K562 (cell line): ENCODE data around the gene AHCYL2. TPM values are rescaled to one million over a fixed set of nuclear protein-coding genes. Genes with fewer than 3 reads are reported as not detected.

ENCODE experiments used
- CBFA2T3 ChIP-seq: fragments of 450-650 bp; IDR thresholded peaks from 2 replicates; pipeline ENCODE4 v1.6.1; 2017
- CREB1 ChIP-seq, 2 experiments: sonication (generic) in 1 of 2; formaldehyde crosslinking in 1 of 2; IDR thresholded peaks; 2 replicates each; pipeline versions ENCODE4 v1.6.1 to v1.8.0; 2012 to 2022; ENCODE audit warnings: inconsistent platforms in 1 of 2, mild to moderate bottlenecking in 1 of 2, missing genetic modification reagents in 1 of 2, moderate library complexity in 1 of 2
- FOS ChIP-seq: IDR thresholded peaks from 3 replicates; pipeline ENCODE4 v1.6.1; 2011; ENCODE audit not compliant: insufficient read length; ENCODE audit errors: extremely low read depth
- PHF20 ChIP-seq: fragments of 450-650 bp; IDR thresholded peaks from 2 replicates; pipeline ENCODE4 v1.6.1; 2018; ENCODE audit not compliant: partially characterized antibody
- SREBF2 ChIP-seq: sonication (generic); formaldehyde crosslinking; IDR thresholded peaks from 2 replicates; pipeline ENCODE4 v1.4.0; 2020; ENCODE audit warnings: mild to moderate bottlenecking, missing genetic modification reagents
- ZBTB7A ChIP-seq: IDR thresholded peaks from 2 replicates; pipeline ENCODE4 v1.6.1; 2011; ENCODE audit warnings: low read depth, mild to moderate bottlenecking, low read length, moderate library complexity, borderline replicate concordance; ENCODE audit not compliant: control insufficient read depth
- polyA plus RNA-seq, 8 experiments: library from polyadenylated mRNA; depleted of rRNA in 4 of 8; stranded (reverse) in 5 of 8; unstranded in 3 of 8; fragments of >200 nt; fragmentation: Nextera tagmentation in 2 of 8; fragmentation: Illumina TruSeq in 1 of 8; extraction: Ambion mirVana in 2 of 8; extraction: Trizol in 1 of 8; gene quantifications; 2 replicates each; pipeline versions ENCODE4 v1.2.1 to v1.2.3, GENCODE V29; 2011 to 2014; ENCODE audit warnings: inconsistent platforms in 1 of 8, missing spikeins in 1 of 8
- total RNA-seq, 7 experiments: library from RNA; depleted of rRNA in 6 of 7; stranded (reverse); fragments of >200 nt in 6 of 7; fragmentation: Illumina TruSeq in 2 of 7; extraction: Trizol in 2 of 7; gene quantifications; 2 replicates each; pipeline versions ENCODE4 v1.2.1 to v1.2.3, GENCODE V29; 2011 to 2021; ENCODE audit warnings: low replicate concordance in 1 of 7
- TF ChIP-seq, protein P1 (sequence below): sonication (generic); formaldehyde crosslinking; IDR thresholded peaks from 2 replicates; pipeline ENCODE4 v1.8.0; 2023; ENCODE audit warnings: mild to moderate bottlenecking, missing genetic modification reagents
- TF ChIP-seq, protein P2 (sequence below): fragments of 450-650 bp; IDR thresholded peaks from 2 replicates; pipeline ENCODE4 v1.6.1; 2016; ENCODE audit warnings: borderline replicate concordance
- TF ChIP-seq, protein P3 (sequence below), 3 experiments: fragments of 200-800 bp in 1 of 3; fragments of 250-450 bp in 1 of 3; fragments of 450-650 bp in 1 of 3; sonication (Bioruptor Pico) in 1 of 3; sonication (Bioruptor generic) in 1 of 3; formaldehyde crosslinking in 1 of 3; IDR thresholded peaks; 2 replicates each; pipeline versions ENCODE4 v1.6.1 to v1.8.0; 2016 to 2022; ENCODE audit warnings: mild to moderate bottlenecking in 2 of 3, missing genetic modification characterization in 2 of 3, missing compliant biosample characterization in 1 of 3, moderate library complexity in 1 of 3
- TF ChIP-seq, protein P4 (sequence below): sonication (generic); formaldehyde crosslinking; IDR thresholded peaks from 2 replicates; pipeline ENCODE4 v1.8.0; 2022; ENCODE audit warnings: mild to moderate bottlenecking, missing genetic modification reagents
- TF ChIP-seq, protein P5 (sequence below): fragments of 250-450 bp; sonication (Bioruptor Pico); IDR thresholded peaks from 2 replicates; pipeline ENCODE4 v1.9.0; 2021; ENCODE audit warnings: mild to moderate bottlenecking, inconsistent platforms

Gene AHCYL2
- total and polyA plus RNA-seq, 9 of the 15 experiments (the other 6 are each of a cell fraction or from before 2014, with no cell fraction given): 0.93 to 10.5 (median 5.2) TPM

DNA sequence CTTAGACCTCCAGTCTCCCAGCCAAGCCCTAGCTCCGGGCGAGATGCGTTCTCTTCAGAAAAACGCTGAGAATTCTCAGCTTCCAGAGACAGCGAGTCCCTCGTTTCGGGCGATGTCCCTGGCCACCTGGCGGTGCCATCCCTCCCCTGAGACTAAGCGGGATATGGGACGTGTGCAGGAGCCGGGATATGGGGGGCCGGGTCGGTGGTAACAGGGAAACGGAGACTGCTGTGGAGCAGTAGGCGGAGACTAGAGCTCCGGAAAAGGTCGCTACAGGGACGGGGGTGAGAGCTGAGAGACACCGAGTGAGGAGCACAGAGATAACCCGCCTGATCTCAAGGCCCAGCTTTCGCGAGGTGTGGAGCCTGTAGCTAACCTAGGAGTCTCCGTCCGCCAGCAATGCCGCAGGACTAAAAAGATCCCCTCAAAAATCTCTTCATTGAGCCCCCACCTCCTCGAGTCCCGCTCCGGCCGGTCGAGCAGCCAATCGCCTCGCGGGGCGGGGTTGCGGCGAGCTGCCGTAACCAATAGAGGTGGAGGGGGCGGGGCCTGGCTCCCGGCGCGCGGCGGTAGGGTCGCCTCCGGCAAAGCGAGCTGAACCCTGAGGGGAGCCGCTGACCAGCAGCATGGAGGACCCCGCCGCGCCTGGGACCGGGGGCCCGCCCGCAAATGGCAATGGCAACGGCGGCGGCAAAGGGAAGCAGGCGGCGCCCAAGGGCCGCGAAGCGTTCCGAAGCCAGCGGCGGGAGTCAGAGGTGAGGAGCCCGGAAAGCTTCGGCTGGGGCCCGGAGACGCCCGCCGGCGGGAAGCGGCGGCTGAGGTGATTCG is 209.2 kb downstream of the AHCYL2 start, which contains the start of gene STRIP2 (continued):
- TF ChIP-seq, protein P1, sequence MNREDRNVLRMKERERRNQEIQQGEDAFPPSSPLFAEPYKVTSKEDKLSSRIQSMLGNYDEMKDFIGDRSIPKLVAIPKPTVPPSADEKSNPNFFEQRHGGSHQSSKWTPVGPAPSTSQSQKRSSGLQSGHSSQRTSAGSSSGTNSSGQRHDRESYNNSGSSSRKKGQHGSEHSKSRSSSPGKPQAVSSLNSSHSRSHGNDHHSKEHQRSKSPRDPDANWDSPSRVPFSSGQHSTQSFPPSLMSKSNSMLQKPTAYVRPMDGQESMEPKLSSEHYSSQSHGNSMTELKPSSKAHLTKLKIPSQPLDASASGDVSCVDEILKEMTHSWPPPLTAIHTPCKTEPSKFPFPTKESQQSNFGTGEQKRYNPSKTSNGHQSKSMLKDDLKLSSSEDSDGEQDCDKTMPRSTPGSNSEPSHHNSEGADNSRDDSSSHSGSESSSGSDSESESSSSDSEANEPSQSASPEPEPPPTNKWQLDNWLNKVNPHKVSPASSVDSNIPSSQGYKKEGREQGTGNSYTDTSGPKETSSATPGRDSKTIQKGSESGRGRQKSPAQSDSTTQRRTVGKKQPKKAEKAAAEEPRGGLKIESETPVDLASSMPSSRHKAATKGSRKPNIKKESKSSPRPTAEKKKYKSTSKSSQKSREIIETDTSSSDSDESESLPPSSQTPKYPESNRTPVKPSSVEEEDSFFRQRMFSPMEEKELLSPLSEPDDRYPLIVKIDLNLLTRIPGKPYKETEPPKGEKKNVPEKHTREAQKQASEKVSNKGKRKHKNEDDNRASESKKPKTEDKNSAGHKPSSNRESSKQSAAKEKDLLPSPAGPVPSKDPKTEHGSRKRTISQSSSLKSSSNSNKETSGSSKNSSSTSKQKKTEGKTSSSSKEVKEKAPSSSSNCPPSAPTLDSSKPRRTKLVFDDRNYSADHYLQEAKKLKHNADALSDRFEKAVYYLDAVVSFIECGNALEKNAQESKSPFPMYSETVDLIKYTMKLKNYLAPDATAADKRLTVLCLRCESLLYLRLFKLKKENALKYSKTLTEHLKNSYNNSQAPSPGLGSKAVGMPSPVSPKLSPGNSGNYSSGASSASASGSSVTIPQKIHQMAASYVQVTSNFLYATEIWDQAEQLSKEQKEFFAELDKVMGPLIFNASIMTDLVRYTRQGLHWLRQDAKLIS (CRISPR knock-in tag): peak; percentile 89
- TF ChIP-seq, protein P2, sequence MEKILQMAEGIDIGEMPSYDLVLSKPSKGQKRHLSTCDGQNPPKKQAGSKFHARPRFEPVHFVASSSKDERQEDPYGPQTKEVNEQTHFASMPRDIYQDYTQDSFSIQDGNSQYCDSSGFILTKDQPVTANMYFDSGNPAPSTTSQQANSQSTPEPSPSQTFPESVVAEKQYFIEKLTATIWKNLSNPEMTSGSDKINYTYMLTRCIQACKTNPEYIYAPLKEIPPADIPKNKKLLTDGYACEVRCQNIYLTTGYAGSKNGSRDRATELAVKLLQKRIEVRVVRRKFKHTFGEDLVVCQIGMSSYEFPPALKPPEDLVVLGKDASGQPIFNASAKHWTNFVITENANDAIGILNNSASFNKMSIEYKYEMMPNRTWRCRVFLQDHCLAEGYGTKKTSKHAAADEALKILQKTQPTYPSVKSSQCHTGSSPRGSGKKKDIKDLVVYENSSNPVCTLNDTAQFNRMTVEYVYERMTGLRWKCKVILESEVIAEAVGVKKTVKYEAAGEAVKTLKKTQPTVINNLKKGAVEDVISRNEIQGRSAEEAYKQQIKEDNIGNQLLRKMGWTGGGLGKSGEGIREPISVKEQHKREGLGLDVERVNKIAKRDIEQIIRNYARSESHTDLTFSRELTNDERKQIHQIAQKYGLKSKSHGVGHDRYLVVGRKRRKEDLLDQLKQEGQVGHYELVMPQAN: peak; percentile 55; the same call in 1 of the 2 replicates
- 0 out of 2 replicates have a peak, but pooled peaks have one; percentile 40 for TF ChIP-seq CREB1 (IDR thresholded peaks at IDR 0.05)
- no peak; the same call in 1 of the 2 replicates for TF ChIP-seq CREB1 (CRISPR knock-in tag; IDR thresholded peaks at IDR 0.05)
- peak; percentile 93 for TF ChIP-seq FOS
- TF ChIP-seq, protein P3, sequence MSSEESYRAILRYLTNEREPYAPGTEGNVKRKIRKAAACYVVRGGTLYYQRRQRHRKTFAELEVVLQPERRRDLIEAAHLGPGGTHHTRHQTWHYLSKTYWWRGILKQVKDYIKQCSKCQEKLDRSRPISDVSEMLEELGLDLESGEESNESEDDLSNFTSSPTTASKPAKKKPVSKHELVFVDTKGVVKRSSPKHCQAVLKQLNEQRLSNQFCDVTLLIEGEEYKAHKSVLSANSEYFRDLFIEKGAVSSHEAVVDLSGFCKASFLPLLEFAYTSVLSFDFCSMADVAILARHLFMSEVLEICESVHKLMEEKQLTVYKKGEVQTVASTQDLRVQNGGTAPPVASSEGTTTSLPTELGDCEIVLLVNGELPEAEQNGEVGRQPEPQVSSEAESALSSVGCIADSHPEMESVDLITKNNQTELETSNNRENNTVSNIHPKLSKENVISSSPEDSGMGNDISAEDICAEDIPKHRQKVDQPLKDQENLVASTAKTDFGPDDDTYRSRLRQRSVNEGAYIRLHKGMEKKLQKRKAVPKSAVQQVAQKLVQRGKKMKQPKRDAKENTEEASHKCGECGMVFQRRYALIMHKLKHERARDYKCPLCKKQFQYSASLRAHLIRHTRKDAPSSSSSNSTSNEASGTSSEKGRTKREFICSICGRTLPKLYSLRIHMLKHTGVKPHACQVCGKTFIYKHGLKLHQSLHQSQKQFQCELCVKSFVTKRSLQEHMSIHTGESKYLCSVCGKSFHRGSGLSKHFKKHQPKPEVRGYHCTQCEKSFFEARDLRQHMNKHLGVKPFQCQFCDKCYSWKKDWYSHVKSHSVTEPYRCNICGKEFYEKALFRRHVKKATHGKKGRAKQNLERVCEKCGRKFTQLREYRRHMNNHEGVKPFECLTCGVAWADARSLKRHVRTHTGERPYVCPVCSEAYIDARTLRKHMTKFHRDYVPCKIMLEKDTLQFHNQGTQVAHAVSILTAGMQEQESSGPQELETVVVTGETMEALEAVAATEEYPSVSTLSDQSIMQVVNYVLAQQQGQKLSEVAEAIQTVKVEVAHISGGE (CRISPR knock-in tag; IDR thresholded peaks at IDR 0.05): no peak
- TF ChIP-seq, protein P4, sequence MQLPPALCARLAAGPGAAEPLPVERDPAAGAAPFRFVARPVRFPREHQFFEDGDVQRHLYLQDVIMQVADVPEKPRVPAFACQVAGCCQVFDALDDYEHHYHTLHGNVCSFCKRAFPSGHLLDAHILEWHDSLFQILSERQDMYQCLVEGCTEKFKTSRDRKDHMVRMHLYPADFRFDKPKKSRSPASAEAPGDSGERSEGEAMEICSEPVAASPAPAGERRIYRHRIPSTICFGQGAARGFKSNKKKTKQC (CRISPR knock-in tag): peak; percentile 73; the same call in 1 of the 2 replicates
- TF ChIP-seq SREBF2 (CRISPR knock-in tag): 0 out of 2 replicates have a peak, but pooled peaks have one; percentile 23
- TF ChIP-seq ZBTB7A: peak; percentile 93
- TF ChIP-seq, protein P5, sequence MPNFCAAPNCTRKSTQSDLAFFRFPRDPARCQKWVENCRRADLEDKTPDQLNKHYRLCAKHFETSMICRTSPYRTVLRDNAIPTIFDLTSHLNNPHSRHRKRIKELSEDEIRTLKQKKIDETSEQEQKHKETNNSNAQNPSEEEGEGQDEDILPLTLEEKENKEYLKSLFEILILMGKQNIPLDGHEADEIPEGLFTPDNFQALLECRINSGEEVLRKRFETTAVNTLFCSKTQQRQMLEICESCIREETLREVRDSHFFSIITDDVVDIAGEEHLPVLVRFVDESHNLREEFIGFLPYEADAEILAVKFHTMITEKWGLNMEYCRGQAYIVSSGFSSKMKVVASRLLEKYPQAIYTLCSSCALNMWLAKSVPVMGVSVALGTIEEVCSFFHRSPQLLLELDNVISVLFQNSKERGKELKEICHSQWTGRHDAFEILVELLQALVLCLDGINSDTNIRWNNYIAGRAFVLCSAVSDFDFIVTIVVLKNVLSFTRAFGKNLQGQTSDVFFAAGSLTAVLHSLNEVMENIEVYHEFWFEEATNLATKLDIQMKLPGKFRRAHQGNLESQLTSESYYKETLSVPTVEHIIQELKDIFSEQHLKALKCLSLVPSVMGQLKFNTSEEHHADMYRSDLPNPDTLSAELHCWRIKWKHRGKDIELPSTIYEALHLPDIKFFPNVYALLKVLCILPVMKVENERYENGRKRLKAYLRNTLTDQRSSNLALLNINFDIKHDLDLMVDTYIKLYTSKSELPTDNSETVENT (CRISPR knock-in tag): peak; percentile 91
- peak; percentile 74 for TF ChIP-seq PHF20
- 0 out of 2 replicates have a peak, but pooled peaks have one; percentile 12 for TF ChIP-seq CBFA2T3
